Measurements from ENCODE around the gene PSTPIP1. TPM values are rescaled to one million over a fixed set of nuclear protein-coding genes. Genes with fewer than 3 reads are reported as not detected.

Gene PSTPIP1
- 0.42 and 11.4 TPM in 2 replicates for total RNA-seq

DNA sequence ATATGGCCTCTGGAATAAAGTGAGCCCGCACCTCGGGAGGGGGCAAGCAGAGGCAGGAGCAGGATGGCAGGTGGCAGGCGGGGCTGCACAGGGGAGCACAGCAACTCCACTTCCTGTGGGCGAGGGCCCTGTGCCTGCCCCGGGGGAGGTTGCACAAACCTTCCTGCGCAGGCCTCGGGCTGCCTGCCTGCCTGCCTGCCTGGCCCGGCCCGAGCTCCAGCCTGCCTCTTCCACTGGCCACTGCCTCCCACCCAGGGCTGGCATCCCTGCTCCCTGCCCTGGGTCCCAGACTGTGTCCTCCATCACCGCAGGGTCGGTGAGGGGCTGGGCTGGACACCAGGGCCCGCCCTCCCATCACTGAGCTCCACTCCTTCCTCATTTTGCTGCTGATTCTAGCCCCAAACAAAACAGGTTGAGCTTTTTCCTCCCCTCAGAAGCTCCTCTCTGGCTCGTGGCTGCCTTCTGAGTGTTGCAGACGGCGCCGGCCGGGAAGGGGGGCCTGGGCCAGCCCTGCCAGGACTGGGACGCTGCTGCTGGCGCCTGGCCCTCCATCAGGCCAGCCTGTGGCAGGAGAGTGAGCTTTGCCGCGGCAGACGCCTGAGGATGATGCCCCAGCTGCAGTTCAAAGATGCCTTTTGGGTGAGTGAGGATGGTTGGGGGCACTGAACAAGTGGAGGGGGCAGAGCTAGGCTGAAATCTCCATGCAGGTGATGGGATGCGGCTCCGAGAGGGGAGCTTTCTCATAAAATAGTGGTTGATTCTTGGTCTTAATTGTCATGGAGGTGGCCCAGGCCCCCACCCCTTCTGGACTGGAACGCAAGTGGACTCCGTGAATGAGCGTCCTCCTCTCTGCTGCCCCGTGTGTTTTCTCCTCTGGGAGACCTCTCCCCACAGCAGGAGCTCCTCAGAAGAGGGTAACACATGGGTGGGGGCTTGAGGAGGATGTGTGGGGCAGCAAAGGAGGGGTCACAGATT, at the start of gene PSTPIP1:
Gene PSTPIP1, plus strand, starts transcription at position 156 of the 975 bp plus-strand sequence. Its CDS starts 448 bp downstream, at position 604.

DNA sequence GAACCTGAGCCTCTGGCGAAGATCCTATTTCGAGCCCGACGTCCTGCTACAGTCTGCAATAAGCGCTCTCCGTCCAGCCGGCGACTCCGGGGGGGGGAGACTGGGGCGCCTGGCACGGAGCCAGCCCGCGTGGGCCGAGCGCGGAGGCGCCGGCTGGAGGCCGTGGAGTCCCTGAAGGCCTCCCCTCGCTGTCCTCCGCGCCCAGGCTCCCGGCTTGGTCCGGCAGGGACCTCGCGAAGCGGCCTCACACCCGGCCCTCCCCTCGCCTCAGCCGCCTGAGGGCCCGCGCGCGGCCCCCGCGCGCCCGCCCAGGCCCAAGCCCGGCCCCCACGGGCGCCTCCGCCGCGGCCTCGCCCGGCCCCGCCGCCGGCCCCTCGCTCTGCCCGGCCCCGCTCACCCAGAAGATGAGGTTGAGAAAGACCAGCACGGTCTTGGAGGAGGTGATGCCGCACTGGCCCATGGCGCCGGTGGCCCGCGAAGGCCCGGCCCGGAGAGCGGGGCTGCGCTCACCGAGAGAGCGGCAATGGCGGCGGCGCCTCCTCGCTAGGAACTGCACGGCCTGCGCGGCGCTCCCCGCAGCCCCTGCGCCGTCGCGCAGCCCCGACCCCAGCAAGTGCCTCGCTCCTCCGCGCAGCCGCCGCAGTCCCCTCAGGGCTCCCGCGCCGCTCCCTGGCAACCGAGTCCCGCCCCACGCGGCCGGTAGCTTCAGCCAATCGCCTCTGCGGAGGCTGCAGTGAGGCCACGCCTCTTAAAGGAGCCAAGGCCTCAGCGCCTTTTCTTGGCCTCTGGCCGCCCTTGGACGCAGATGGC, 75.8 kb downstream of the PSTPIP1 start, which contains the start of gene TSPAN3:
Gene TSPAN3, minus strand, starts transcription at position 615 of the 810 bp plus-strand sequence. Its CDS starts 155 bp downstream, at position 460.

Other genes starting within 250 kb of the PSTPIP1 start
- gene SCAPER, start 89.8 kb upstream of the PSTPIP1 start, total RNA-seq = 12.4 and 13.5 TPM in 2 replicates
- 51.3 and 65.9 TPM in 2 replicates for gene RCN2, start 63.4 kb upstream of the PSTPIP1 start, total RNA-seq
- gene TSPAN3, start 76.0 kb downstream of the PSTPIP1 start, total RNA-seq = 176 and 191 TPM in 2 replicates

Measured in airway epithelial cell (primary cell).